HG02981 (cell line): ENCODE results near the gene TMEM54.

ENCODE experiments used
- ATAC-seq: cut with Tn5 transposase; IDR thresholded peaks from one replicate; pipeline ENCODE4 v1.9.1; 2021; ENCODE audit warnings: mild to moderate bottlenecking, moderate library complexity; ENCODE audit not compliant: unreplicated experiment

TMEM54 gene

DNA sequence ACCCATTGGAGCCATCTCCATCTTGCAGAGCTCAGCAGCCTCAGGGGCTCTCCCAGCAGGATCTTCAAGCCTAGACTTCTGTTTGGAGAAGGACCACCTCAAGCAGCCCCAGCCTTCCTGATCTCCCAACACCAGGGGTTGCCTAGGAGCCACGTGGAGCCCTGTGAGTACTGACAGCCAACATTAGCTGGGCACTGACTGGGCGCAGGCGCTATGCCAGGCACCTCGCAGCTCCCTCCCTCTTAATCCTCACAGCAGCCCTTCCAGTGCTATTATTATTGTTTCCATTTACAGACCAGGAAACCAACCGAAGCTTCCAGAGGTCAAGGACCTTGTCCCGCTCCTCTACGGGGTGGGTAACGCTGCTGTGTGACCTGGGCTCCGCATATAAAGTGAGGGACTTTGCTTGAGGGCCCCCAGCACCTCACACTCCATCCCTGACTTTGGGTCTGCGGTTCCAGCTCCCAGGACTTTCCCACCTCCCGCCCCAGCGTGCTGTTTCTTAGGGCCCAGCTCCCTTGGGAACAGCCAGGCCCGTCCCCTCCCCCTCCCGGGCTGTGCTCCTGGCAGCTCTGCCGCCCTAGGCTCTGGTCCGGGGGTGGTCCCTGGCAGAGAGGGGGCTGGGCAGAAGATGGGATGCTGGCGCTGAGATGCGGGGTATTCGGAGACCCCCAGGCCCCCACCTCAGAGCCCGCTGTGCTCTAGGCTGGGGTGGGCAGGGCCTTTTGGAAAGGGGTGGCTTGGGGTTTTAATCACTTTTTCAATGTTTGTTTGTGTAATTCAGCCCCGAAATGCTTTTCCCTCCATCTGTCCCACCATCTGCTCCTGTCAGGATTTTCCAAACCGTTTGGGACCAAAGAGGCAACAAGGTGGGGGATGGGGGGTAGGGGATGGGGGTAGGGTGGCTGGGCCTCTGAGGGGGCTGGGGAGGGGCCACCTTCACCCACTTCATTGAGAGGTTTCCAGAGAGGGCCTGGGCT is 19.0 kb downstream of the TMEM54 start:
- ATAC-seq = no peak

DNA sequence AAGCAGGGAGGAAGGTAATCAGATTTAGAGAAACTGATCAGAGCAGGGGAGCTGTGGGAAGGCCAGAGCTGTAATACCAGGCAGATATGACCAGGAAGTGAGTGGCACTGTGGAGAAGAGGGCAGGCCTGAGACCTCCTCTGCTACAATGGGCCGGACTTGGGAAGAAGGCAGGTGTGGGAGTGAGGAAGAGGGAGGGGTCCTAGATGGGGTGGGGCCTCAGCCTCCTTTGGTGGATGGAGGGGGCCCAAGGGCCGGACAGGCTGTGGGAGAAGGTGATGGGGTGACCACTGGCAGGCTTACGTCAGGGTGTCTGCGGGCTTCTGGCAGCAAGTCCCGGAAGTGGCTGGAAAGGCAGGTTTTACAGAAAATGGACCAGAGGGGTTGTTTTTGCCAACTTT is 19.9 kb downstream of the TMEM54 start:
- no peak for ATAC-seq

DNA sequence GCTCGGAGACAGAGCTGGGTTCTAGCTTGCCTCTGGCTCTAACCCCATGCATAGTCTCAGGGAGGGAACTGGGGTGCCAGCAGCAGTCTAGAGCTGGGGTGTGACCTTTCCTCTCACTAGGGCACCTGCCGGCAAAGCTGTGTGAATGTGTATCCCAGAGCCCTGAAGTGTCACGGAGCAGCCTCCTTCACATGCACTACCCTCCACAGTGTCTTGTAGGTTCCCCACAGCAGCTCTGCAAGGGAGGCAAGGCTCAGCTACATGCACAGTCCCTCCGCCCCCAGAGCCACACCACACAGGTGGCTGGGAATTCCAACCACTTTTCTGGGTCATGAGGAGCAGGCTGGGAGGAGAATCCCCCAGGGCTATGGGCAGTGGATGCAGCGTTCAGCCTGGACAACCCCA is 22.6 kb downstream of the TMEM54 start:
- ATAC-seq = no peak

DNA sequence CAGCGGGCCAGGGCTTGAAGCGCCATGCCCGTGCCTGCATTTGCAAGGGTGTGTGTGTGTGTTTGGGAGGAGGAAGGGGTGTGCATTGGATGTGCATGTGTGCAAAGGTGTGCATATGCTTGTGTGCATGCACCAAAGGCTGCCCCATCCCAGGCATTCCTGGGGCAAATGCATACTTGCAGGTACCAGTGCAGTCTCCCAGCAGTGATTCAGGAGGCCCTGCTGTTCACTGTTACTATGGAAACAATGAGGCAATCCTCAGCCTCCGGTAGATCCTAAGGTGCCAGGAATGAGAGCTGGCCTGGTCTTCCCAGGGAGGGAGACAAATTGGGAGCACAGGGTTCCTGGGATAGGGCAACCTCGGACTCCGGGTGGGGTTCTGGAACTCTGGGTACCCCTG is 23.0 kb downstream of the TMEM54 start:
- no peak for ATAC-seq

DNA sequence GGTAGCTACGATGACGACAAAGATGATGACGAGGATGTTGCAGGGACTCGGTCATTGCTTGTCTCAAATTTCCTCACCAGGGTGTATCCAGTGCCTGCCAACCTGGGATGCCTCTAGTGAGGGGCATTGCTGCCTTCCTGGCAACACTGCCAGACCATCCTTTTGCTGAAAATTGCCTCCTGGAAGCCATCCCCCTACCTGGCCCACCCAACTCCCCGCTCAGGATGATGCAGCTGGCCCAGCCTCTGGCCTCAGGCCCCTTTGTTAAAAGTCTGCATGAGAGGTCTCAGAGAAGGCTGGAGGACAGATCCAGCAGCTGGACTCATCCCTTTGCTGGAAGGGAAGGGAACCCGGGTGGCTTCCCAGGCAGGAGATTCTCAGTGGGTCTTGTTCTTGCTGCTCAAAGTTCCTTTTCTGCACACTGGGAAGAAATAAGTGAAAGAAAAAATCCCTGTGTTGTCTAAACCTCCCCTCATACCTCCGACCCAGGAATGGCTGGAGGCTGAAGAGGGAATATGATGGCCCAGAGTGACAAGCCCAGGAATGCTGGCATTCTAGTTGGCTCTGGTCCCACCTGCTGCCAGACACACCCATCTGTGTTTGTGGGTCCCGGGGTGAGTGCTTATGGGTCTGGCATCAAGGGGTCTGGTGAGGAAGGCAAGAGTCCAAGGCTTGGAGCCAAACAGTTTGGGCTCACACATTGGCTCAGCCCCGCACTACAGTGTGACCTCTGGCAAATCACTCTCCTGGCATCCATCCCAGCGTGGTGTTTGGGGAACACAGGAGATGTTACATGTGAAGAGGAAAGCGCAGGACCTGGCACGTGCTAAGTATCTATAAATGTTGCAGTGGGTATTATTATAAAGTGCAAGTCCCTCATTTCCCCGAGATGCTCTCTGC is 23.7 kb downstream of the TMEM54 start:
- no peak for ATAC-seq

DNA sequence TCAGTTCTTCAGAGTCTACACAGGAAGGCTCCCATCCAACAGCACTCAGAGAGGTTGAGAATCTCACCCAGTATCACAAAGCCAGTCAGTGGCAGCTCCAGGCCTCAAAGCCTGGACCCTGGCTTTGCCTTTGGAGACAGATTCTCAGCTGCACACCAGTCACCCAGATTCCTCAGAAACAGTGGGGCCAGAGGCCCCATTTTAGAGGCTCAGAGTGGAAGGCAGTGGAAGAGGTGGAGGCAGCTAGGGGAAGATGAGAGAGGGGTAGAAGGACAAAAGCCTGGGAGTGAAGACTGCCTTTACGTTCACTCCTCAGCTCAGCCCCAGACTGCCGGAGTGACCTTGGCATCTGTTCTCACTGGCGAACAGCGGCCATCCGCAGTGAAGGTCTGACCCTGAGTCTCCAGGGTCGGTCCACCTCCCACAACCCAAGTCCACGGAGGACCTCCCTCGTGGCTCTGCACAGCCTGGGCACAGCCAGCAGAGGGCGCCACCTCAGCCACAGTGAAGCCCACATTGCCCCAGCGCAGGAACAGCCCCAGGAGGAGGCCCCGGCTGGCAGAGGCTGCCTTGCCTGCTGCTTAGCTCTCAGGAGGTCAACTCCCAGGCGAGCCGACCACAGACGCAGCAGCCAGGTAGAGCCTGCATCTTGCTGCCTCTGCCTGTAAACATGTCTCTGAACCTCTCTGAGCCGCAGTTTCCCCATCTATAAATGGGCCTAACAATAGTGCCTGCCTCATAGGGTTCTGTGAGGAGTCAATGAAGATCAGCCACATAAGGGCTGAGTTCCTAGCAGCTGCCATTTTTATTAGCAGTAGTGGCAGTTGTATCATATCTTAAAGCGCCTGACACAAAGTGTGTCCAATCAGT is 24.6 kb downstream of the TMEM54 start:
- no peak for ATAC-seq

DNA sequence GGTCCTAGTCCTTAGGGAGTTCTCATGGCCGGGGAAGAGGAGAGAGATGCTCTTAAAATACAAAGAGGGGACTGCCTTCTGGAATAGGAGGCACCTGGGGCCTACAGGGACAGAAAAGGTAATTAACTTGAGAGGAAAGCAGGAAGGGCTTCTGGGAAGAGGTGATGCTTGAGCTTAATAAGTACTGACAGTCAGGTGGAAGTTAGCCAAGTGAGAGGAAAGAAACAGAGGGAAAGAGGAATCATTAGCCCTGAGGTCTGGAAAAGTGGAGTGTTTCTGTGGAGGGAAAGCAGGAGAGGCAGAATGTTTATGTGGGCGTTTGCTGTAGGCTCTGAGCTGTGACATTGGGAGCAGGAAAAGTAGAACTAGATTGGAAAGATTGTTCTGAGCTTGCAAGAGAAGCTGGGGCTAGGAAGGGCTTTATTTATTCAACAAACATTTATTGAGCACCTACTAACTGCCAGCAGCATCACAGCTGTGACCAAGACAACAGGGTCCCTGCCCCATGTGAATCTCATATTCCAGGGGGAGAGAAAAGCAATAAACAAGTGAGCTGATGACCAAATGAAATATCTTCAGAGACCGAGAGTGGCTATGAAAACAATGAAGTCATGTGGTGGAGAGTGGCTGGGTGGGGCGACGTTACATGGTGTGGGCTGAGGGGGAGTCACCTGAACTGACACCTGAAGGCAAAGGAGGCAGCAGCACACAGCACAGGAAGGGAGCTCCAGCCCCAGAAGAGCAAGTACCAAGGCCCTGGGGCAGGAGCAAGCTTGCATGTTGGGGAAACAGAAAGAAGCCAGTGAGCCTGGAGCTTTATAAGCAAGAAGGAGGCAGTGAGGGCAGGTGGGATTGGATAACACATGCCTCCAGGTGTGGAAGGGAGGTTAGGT is 26.1 kb downstream of the TMEM54 start:
- ATAC-seq = no peak

DNA sequence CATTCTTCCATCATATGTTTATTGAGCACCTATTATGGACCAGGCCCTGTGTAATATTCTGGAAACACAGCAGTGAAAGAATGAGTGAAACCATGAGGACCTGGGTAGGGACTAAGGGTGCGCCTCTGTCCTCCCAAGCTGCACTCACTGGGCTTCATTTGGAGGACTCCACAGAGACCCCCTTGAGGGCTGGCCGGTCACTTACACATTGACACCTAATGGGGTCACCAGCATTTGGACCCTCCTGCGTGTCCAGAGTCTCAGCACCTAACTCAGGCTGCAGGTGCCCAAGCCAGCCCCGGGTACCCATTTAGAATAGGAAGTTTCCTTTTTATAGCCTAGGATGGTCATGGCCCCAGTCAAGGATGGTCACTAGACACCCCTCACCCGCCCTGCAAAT is 27.7 kb downstream of the TMEM54 start:
- no peak for ATAC-seq

DNA sequence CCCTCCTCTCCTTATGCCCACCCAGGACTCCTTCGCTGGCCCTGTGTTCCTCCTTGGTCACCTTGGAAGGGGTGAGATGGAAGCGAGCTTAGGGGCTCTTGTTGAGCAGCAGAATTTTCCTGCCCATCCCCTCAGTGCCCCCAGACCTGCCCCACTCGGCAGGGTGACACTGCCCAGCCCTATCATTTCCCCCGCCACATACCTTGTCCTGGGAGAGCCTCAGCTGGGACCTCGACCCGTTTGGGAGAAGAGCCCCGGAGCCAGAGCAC is 29.1 kb downstream of the TMEM54 start:
- ATAC-seq = no peak

DNA sequence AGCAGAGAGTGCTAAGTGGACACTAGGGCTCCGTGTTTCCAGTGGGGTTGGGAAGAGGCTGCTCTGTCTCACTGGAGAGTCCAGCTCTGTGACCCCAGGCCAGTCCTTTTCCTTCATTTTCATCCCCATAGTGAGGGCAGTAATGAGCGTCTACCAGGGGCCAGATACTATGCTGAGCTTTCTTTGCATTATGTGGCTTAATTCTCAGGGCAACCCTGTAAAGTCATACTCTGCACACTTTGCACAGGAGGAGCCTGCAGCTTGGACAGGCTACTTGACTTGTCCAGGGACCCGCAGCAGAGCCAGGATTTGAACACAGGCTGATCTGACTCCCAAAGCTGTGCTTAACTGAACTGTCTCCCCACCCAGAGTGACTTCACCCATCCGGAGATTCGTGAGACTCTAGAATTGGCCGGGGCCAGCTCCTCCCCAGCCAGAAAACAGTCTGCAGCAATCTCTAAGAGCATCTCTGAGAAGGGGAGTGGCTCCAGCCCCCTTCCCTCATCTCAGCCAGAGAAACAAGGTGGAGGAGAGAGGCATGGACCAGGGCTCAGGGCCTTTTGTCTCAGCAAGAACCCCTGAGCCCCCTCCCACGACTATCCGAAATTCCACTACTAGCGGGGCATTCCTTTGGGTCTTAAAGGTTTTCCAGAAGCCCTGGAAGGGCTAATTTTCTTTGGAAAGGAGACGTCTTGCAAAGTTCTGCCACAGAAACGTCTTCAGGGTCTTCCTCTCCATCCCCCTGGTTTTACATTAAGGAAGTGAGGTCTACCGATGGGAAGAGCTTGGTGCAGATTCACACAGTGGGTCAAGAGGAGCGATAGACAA is 29.6 kb downstream of the TMEM54 start:
- ATAC-seq = no peak

DNA sequence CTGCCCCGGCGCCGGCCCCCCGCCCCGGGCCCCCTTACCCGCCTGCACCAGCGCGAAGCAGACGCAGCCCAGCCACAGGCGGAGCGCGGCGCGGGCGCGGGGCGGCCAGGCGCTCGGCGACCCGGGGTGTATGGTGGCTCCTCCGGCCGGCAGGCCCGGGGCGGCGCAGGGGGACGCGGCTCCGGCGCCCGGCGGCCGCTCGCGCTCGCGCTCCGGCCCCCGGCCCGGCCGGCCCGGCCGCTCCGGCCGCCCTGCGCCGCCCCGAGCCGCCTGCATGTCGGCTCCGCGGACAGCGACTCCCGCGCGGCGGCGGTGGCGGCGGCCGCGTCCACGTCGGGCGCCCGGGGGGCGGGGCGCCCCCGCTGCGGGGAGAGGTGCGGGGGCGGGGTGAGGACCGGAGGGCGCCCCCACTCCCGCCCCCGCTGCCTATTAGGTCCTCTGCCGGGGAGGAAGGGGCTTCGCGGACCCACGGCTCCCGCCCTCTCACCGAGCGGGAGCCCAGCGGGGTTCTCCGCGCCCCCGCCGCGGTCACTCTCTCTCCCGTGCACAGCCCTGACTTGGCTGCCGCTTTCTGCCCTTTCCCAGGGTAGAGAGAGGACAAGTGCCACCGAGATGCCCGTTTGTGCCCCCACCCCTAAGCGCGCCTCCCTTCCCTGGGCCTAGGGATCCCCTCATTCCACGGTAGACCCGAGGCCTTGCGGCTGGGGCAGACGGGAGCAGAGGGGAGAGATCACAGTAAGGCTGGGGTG is 30.4 kb downstream of the TMEM54 start, which contains the start of gene FNDC5:
Gene FNDC5 (minus strand): TSS at position 298 of the 749 bp plus-strand sequence.
- no peak for ATAC-seq

DNA sequence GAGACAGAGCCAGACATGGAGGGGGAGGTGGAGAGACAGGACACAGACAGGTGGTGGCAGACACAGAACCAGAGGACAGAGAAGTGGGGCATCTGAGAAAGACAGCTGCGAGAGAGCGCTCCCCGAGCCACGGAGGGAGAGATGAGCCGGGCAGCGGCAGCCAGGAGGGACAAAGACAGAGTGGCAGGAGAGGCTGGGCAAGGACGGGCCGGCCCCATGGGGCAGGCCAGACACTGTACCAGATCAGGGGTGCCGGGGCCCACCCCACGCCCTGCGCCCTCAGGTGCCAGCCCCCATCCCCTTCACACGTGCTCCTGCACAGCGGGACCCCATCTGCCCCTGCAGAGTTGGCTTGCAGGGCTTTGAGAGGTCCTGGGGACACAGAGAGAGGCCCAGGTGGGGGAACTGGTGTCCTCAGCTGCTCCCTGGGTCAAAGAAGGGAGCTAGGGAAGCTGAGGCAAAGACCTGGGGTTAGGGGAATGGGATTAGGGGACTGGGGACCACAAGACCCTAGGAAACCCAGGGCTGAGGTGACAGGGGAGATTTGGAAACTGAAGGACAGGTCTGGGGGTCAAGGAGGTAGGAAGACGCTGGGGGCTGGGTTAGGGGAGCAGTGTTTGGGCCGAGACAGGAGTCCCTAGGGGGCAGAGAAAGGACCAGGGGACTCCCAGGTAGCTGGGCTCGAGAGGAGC is 31.1 kb downstream of the TMEM54 start:
- no peak for ATAC-seq

DNA sequence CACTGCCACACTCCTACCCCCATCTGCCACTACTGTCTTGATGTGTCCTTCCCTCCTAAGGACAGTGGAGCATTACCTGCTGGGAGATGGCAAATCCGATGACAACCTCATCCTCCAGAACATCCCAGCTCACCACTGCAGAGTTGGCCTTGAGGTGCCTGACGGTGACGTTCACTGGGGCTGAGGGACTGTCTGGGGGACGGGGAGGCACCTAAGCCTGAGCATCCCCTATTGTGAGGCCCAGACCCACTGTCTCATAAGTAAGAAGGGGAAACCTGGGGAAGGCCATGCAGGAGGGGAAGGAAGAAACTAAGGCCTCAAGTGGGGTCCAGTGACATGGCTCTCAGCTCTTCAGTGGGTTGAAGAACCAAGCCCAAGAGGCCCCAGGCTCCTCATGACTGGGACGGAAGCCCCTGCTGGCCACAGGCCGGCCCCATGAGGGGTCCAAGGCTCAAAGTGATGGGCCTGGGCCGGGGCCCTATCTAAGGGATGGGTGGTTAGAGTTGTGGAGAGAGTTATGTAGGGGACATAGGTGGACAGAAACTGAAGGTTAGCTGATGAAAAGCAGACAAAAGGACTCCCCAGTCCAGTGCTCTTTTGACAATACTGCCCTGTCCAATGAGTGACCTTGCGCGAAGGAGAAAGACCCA is 32.3 kb downstream of the TMEM54 start:
- no peak for ATAC-seq

DNA sequence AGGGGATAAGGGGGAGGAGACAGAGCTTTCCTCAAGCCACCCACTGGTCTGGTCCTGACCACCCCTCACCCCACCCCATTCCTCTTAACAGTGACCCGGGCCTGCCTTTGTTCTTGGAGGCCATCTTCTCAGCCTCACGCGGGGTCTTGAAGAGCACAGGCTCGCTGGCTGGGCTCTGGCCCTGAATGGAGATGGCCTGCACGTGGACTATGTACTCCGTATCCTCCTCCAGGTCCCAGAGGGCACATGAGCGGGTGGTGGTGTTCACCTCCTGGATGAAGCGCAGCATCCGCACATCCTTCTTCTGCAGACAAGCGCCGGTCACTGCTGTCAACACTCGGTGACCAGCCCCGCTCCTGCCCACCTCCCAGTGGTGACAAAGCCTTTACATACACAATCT is 33.1 kb downstream of the TMEM54 start:
- ATAC-seq = no peak

DNA sequence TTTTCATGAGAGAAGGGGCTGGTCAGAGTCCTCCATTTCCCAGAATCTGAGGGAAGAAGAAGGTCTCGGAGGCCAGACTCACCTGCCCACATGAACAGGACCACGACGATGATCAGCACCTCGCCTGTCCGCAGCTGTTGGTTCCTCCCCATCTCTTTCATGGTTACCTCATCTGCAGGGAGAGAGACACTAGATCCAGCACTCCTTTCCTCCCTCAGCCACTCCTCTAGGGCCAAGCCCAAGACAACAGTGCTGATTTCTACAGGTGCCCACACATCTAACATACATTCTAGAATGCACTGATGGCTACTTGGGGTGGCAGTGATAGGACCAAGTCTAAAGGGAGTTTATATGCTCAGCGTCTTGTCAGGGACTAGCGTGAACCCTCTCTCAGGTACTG is 33.5 kb downstream of the TMEM54 start:
- ATAC-seq = no peak

DNA sequence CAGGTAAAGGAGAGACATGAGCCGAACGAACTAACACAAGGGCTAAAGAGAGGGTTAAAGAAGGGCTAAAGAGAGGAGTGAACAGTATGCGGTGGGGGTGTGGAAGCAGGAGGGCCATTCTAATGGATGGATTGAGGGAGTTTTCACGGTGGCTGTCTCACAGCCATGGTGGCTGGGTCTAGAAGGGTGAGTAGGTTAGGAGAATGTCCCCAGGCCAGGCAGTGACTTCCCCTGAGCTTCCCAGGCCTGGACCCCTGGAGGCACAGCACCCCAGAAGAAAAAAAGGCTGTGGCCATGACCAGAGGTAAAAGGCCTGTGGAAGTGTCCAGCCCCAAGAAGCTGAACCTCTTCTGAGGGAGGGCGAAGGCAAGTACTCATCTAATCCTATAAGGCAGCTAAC is 34.0 kb downstream of the TMEM54 start:
- ATAC-seq = no peak

DNA sequence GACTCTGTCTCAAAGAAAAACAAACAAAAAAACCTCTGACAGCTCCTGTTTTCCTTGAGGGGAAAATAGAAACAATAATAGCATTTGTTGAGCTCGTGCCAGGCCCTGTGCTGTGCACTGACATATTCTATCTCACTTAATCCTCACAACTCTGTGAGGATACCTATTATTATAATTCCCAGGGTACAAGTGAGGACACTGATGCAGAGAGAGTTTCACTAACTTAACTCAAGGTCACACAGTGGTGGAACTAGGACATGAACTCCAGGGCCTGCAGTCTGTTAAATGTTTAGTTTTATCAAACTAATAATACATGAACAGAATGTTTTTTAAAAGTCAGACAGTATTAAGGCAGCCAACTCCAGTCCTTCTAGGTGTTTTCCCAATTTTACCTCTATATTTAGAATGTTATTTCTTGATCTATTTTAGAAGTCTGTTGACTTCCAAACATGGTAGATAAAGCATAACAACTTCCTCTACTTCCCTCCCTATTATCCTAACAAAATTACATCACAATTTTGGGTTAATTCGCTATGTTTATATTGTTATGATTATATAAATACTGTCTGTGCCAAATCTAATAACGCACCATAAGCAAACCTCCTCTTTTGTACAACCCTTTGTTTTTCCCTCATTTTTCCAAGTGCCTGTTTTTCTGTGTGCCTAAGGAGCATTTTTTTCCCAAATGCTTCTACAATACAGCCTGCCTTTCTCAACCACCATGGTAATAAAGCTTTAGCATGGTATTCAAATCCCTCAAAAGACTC is 35.4 kb downstream of the TMEM54 start:
- no peak for ATAC-seq
